GM18511 (cell line): ENCODE measurements around the gene VIPR1.
A peak's percentile ranks its signal among the peaks of the same experiment; 100 is the strongest.
"Not testable (repeated sequence)": the region's sequence is repeated elsewhere in the genome, so short reads cannot be mapped to it uniquely, and the experiment has no call there.

ENCODE experiments used
- ATAC-seq: cut with Tn5 transposase; IDR thresholded peaks from one replicate; pipeline ENCODE4 v1.9.1; 2021; ENCODE audit warnings: mild to moderate bottlenecking, moderate library complexity; ENCODE audit not compliant: unreplicated experiment

Gene VIPR1

DNA sequence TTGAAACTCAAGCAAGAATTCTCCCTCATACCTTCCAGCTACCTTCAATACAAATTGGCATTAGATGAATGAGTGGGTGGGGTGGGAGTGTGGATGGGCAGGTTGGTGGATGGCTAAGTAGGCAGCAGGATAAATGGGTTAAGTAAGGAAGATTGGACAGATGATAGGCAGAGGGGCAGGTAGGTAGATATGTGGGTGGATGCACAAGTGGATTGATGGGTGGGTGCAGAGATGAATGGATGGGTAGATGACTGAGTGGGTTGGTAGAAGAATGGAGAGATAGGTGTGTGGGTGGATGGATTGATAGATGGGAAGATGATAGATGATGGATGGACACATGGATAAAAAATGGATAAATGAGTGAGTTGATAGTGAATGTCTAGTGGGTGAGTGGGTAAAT lies 27.6 kb downstream of the VIPR1 start:
- no peak for ATAC-seq

DNA sequence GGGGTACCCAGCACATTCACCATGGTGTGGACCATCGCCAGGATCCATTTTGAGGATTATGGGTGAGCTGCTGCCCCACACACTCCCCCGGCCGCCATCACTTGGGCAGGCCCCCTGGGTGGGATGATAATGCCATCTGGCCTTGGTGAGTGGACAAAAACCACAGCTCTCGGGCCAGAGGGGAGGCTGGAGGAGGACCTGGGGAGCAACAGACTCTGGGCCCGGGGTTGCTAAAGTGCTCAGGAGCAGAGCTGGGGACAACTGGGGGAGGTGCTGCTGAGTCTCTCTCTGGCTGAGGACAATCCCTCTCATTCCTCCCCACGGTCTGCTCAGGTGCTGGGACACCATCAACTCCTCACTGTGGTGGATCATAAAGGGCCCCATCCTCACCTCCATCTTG lies 29.0 kb downstream of the VIPR1 start:
- ATAC-seq: no peak

DNA sequence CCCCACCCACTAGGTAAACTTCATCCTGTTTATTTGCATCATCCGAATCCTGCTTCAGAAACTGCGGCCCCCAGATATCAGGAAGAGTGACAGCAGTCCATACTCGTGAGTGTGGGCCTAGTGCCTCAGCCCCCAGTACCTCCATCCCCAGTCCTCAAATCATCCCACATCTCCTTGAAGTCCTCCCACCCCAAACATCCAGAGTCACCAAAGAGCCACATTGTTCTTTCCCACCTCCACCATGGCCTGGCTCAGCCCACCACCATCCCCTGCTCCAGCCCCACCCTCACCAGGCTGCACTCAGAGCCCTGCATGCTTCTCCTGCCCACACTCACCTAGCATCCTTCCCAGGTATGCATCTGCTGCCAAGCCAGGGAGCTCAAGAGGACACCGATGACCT lies 29.8 kb downstream of the VIPR1 start:
- ATAC-seq: no peak

DNA sequence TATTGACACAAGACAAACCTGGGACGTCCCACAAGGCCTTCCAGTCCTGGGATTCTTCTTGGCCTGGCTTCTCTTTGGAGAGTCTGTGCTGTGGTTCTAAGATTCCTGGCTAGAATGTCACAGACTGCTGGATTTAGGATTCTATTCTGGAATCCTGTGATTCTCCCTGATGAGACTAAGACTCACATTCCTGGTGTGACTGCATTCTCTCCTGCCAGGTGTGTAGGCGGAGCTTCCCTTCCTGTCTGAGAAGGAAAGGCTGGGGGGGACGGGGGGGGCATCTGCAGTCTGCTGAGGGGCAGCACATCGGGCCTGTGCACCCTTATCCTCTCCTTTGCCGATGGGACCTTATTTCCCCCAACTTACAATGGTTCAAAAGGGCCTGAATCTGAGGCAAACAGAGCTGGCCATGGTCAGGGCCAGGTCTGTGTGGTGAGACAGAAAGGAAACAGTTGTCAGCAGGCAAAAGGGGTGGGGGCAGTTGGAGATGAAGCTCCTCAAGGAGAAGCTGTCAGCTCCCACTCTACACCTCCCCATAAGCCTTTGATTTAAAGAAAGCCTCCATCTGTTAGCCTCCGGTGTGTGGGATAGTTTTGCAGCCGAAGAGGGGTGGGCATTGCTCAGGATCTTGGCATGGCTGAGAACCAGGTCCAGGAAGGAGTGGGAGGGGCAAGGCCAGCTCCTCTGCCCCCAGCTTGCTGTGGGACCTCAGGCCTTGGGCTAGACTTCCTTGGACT lies 30.9 kb downstream of the VIPR1 start:
- no peak for ATAC-seq

DNA sequence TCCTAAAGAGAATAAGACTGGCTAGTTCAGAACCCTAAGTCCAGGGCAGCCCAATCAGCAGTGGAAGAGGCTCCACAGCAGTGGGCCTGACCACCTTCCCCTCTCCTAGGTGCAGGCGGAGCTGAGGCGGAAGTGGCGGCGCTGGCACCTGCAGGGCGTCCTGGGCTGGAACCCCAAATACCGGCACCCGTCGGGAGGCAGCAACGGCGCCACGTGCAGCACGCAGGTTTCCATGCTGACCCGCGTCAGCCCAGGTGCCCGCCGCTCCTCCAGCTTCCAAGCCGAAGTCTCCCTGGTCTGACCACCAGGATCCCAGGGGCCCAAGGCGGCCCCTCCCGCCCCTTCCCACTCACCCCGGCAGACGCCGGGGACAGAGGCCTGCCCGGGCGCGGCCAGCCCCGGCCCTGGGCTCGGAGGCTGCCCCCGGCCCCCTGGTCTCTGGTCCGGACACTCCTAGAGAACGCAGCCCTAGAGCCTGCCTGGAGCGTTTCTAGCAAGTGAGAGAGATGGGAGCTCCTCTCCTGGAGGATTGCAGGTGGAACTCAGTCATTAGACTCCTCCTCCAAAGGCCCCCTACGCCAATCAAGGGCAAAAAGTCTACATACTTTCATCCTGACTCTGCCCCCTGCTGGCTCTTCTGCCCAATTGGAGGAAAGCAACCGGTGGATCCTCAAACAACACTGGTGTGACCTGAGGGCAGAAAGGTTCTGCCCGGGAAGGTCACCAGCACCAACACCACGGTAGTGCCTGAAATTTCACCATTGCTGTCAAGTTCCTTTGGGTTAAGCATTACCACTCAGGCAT lies 33.7 kb downstream of the VIPR1 start:
- no peak for ATAC-seq

DNA sequence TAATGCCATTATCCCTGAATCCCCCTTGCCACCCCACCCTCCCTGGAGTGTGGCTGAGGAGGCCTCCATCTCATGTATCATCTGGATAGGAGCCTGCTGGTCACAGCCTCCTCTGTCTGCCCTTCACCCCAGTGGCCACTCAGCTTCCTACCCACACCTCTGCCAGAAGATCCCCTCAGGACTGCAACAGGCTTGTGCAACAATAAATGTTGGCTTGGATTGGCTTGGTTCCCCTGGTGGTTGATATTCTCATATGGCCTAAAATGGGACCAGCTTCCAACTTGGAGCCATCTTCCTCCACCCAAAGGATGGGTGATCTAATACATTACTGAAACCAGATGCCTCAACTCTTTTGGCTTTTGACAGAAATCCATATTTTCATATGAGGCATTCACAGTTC lies 34.9 kb downstream of the VIPR1 start:
- no peak for ATAC-seq

DNA sequence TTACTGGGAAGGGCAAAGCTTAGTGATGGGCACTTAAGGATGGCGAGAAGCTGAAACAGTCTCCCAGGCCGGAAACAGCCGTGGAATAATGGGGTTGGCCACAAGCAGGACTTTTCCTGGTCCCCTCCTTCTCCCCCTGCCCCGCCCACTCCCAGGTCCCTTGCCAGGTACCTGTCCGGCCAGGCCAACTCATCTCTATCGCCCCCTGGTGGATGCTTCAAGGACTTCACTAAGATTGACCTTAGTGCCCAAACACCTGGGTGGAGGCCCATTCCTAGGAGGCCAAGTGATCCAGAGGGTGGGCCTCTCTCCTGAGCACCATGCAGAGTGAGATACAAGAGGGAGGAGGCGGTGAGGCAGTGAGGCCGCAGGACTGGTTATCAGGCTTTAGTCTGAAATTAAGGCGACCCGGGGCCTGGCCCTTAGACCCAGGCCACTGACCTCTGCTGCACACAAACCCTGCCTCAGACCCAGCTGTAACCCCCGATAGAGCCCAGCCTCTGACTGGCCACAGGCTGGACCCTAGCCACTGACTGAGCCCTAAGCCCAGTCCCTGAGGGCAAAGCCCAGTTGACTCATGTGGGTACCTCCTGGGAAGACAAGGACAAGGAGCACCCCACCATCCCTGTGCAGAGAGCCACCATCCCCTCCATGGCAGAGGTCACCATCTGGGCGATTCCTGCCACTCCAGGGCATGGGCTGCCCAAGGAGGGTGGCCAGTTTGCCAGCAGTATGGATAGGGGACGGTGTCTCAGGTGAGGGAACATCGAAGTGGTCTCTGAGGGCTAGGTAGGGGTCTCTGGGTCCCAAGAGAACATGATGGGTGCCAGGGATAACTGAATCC lies 37.6 kb downstream of the VIPR1 start:
- peak; percentile 70 for ATAC-seq

DNA sequence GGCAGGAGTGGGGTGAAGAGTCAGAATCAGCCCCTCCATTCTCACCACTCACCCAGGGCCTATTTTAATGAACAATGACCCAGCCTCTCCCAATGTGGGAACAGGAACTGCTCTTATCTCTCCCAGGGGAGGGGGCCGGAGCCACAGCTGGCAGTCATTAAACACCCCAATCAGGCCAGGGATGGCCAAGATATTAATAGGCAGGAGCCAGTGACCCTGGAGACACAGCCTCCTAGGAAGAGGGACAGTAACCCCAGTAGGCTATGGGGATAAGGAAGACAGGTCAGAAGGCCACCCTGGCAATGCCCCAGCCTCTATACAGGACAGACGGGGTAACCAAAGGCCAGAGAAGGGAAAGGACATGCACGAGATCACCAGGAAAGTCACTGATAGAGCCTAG lies 38.6 kb downstream of the VIPR1 start:
- no peak for ATAC-seq

DNA sequence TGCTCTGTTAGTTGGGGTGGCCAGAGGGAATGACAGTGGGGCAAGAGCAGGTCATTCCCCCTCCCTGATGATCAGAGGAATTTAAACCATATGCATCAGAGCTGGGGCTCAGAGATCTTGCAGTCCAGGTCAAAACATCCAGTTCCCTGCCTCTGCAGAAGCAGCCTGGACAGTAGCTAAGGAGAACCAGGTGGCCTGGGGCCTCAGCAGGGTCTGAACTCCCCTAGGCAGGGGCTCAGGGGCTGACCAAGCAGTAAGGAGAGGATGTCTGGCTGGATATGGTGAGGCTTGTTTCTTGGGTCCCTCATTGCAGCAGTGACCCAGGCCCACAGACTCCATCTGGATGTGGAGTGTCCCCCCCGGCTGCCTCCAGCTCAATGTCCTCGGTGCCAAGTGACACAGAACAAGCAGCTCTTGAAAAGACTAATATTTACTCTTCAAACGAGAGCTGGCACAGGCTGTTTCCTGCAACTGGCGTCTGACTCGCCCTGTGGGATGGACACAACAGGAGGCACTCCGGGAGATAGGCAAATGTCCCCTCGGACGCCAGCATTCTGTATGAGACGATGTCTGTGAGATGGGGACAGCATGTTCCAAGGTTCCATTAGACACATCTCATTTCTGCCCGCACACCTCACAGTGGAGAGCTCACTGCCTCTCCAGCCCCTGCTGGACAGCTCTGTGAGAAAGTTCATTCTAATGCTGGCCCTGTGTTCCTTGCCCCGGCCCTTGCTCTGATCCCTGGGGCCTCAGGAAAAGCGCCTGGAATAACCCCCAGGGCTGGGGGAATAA lies 42.2 kb downstream of the VIPR1 start:
- ATAC-seq: no peak

DNA sequence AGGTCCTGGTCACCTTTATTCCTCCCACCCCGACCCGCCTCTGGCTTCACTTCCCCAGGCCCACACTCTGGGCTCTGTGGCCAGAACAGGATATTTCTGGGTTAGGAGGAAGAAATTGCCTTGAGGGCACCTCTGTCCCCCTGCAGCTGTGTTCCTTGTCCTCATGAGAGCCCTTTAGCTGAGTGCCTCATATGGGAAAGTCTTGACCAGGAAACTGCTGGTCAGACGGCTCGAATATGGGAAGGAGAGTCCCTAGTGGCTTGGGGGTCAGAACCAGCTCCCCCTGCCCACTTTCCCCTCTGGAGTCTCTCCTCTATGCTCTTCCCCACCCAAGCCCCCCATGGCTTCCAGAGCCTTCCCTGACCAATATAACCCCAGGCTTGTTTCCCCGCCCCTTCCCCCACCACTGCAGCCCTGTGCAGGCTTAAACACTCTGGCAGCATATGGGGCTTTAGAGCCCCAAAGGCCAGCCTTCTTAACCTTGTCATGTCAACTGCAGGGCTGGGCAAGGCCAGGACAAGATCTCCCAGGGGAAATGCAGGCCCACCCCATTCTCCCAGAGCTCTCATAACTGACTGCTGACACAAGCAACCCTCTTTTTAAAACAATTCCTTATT lies 42.9 kb downstream of the VIPR1 start:
- no peak for ATAC-seq

DNA sequence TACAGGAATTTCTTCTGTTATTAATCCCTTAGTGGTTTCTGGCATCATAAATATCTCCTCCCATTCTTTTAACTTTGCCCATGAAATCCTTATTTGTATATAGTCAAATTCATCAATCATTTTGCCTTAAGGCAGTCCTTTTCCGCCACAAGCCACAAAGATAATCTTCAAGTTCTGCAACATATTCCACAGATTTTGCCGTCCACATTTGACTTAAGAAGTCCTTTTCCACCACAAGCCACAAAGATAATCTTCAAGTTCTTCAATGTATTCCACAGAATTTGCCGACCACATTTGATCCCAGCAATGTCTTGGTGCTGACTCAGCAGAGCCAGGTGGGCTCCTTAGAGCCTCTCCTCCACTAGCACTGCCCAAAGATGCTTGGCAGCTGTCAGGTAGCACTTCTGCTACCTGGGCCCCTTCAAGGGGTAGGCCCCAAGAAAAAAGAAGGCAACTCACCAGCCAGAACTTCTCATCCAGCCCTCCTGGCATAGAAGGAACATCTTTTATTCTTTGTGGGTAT lies 44.3 kb downstream of the VIPR1 start:
- ATAC-seq: no peak

DNA sequence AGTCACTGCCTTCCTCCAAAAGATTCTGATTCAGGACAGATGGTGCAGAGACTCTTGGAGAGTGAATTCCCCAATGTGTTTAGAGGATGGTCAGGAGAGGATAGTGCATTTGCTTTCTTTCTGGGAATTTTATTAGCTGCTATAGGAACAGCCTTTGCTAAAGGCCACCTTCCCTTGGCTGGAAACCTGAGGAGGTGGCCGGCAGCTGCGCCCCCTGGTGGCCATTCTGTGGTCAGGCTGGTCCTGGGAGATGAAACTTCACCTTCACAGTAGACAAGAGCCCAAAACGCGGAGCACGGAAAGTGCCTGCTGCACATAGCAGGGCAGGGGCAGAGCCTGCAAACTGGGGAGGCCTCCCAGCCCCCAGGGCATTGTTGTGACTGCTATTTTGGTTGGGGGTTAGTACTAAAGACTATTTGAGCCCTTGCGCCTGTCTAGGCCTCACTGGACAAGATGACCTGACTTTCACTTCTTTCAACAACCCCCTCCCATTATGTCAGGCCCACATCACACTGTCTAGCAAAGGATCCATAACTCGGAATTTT lies 45.0 kb downstream of the VIPR1 start:
- no peak for ATAC-seq

DNA sequence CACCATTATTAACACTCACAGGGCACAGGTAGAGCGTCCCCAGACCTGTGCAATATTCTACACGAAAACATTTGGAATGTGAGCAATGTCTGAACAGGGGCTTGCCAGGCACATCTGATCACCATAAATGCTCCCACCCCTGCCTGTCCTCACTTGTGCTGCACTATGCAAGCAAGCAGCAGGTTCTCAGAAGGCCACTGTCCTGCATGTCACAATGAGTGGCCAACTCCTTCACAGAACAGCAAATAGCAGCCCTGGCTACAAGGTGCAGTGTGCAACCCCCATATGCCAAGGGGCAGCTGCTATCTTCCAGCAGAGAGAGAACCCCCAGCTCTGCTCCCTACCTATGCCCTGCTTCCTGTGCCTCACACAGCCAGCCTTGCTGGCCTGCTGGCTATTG lies 46.7 kb downstream of the VIPR1 start:
- ATAC-seq: no peak

DNA sequence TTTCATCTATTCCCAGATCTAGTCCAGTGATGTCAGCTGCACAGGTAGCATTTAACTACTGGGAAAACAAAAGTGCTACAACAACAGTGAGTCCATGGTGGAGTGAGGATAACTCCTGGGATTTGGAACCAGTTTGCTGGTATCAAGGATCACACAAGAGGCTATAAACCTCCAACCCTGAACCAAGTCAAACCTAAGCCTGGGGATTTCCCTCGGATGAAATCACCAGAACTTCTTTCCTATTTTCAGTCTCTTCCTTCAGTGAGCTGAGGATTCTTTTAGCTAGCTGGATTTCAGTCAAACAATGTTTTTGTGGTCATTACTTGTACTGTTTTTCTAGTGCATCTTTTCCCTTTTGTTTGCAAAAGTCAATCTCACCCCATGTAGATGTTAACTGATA lies 47.8 kb downstream of the VIPR1 start:
- no peak for ATAC-seq

DNA sequence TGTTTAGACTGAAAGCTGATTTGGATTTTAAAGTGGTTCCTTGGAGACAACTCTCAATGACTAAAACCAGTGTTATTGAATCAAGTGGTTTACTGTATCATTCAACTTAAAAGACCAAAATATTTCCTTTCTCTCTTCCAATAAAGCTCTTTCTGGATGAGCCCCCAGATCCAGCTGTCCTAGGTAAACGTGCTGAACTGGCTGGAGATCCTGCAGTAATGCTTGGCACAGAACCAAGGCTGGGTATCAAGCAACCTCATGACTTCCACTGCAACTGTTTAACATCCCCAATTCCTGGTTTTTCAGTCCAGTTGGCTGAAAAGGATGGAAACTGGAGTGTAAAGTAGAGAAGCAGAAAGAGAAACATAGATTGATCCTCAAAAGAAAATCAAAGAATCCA lies 50.4 kb downstream of the VIPR1 start:
- ATAC-seq: no peak

DNA sequence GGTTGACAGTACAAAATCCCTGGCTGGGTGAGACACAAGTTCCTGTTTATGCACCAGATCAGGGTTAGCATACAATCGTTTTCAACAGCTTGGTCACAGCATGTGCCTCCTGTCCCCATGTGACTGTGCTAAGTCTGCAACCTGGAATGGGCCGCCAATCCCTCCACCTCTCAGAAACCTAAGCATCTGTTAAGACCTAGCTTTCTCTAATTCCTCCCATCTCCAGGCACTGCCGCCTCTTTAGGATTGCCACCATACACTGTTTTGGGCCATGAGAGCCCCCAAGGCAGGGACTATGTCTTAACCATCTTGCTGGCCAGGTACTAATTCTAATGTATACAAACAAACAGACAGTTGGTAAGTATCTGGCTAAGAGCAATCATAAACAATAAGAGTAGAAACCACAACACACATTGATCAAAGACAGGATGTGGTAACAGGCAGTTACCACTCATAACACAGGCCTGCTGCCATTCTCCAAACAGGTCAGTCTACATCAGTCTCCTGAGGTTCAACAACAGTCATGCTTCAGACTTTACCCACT lies 53.7 kb downstream of the VIPR1 start:
- ATAC-seq: peak; percentile 68

DNA sequence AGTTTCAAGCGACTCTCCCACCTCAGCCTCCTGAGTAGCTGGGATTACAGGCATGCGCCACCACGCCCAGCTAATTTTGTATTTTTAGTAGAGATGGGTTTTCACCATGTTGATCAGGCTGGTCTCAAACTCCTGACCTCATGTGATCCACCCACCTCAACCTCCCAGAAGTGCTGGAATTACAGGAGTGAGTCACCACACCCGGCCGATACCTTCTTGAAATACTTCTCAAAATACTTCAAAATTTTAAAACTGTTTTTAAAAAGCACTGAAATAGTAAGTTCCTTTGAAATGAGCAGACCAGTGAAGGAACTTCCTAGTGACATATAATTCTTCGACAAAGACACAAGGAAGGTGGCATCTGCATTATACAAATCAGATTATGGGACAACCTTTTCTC lies 54.4 kb downstream of the VIPR1 start:
- ATAC-seq: not testable (repeated sequence)

DNA sequence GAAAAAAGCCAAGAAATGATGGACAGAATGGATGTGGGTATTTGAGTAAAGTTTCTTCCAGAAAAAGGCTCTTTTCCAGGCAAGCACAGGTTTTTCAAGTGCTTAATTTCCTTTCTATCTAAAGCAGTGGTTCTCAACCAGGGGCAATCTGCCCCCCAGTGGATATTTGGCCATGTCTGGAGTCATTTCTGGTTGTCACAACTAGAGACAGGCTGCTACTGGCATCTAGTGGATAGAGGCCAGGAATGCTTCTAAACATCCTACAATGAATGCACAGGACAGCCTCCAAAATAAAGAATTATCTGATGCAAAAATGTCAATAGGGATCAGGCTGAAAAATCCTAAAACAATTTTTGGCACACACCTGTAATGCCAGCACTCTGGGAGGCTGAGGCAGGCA lies 55.4 kb downstream of the VIPR1 start:
- no peak for ATAC-seq

DNA sequence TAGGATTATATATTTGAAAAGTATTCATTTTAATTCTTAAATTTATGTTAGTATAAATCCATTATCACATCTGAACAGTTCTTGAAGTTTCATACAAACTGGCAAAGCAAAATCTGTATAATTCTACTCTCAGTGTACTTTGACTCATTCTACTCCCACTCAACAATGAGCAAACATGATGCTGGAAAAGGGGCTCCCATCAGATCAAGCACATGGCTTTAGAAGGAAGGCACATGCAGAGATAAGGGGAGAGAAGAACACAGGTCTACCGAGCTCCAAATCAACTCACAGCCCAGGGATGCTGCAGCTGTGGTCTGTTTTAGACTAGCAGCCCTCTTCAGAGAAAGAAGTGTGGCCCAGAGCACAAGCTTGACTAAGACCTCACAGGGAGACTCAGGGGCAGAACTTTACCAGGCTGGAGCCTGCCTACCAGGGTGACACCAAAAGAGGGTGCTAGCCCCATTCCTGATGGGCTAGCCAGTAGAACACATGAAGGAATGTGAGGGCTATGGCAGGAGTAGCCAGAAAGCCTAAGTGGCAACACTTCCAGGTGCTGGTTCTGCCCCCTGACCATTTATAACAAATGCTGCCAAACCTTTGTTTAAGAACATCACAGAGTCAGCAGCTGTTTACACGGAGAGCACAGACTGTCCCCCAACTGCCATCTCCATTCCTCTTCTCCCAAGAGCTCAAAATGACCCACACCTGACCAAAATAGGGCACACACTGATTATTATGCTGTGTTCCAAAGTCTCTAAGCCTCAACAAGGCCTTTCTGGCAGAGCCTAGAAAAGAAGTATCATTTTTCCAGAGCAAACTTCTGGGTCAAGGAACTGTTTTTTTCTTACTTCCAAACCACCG lies 59.8 kb downstream of the VIPR1 start:
- no peak for ATAC-seq
